Upper lobe of left lung (tissue), 6 donors: ENCODE measurements around the gene NOVA1. TPM values are rescaled to one million over a fixed set of nuclear protein-coding genes. Genes with fewer than 3 reads are reported as not detected.

ENCODE experiments used
- ATAC-seq, 2 donors: fragments of 200-7000 bp; cut with Tn5 transposase; one replicate each; pipeline ENCODE4 v1.9.1; 2022; ENCODE audit warnings: mild to moderate bottlenecking in 2 of 2, moderate library complexity in 2 of 2; ENCODE audit not compliant: low FRiP score in 2 of 2
- DNase-seq, 2 donors: peaks; one replicate each; pipeline ENCODE4 v3.0.0-alpha.2; 2019 to 2020
- H3K27ac ChIP-seq, 4 donors: fragments of 200-600 bp; sonication (generic); one replicate each; pipeline ENCODE4 v1.5.1; 2016 to 2019
- H3K27me3 ChIP-seq, 4 donors: fragments of 200-600 bp; sonication (generic); one replicate each; pipeline ENCODE4 v1.5.1; 2017 to 2019
- H3K36me3 ChIP-seq, 4 donors: fragments of 200-600 bp; sonication (generic); one replicate each; pipeline ENCODE4 v1.5.1; 2016 to 2019
- H3K4me1 ChIP-seq, 4 donors: fragments of 200-600 bp; sonication (generic); one replicate each; pipeline ENCODE4 v1.5.1; 2018 to 2019
- H3K4me3 ChIP-seq, 4 donors: fragments of 200-600 bp; sonication (generic); one replicate each; pipeline ENCODE4 v1.5.1; 2017 to 2019; ENCODE audit warnings: mild to moderate bottlenecking in 2 of 4, moderate library complexity in 1 of 4
- H3K9me3 ChIP-seq, 4 donors: fragments of 200-600 bp; sonication (generic); one replicate each; pipeline ENCODE4 v1.5.1; 2018 to 2019
- CTCF ChIP-seq, 6 experiments: fragments of 450-650 bp in 4 of 6; fragments of 200-600 bp in 2 of 6; sonication (generic) in 2 of 6; IDR thresholded peaks; one replicate each; pipeline ENCODE4 v1.5.1; 2016 to 2019; ENCODE audit warnings: antibody characterized with exemption in 6 of 6
- EP300 ChIP-seq, 4 donors: sonication (generic); formaldehyde crosslinking; IDR thresholded peaks; one replicate each; pipeline ENCODE4 v1.5.1; 2017; ENCODE audit warnings: antibody characterized with exemption in 4 of 4, control low read depth in 2 of 4
- POLR2A ChIP-seq, 4 donors: fragments of 450-650 bp; IDR thresholded peaks; one replicate each; pipeline ENCODE4 v1.5.1; 2016 to 2017; ENCODE audit warnings: antibody characterized with exemption in 4 of 4, mild to moderate bottlenecking in 2 of 4
- POLR2AphosphoS5 ChIP-seq, 2 donors: sonication (generic); formaldehyde crosslinking; IDR thresholded peaks; one replicate each; pipeline ENCODE4 v1.5.1; 2017; ENCODE audit warnings: antibody characterized with exemption in 2 of 2
- WGBS, 2 donors: methylation state at CpG; one replicate each; pipeline ENCODE4 v1.1.5; 2017 to 2018; 5-methylcytosine and 5-hydroxymethylcytosine counted together
- total RNA-seq, 6 donors: library from RNA; depleted of rRNA in 4 of 6; stranded (reverse); fragments of >200 nt in 4 of 6; gene quantifications; one replicate each; pipeline versions ENCODE4 v1.1.0 to v1.2.1, GENCODE V29; 2016 to 2021
- donor health status: DM: no; HTN: no; CAD: no; lungs with moderate emphysema.
- donor health status: DM: no; HTN: yes; CAD: no; lungs with severe emphysema.

Gene NOVA1
- total RNA-seq, 6 donors from 2014 or later, result 0.67 to 3.1 (median 2.0) TPM

- Histone ChIP-seq H3K4me1 (no peaks in the 10 kb centered on the region), H3K27me3 (no peaks in the 10 kb centered on the region), H3K36me3 (no peaks in the 10 kb centered on the region), H3K9me3 (no peaks in the 10 kb centered on the region), H3K27ac (no peak overlapping the region), H3K4me3 (no peak overlapping the region)
- TF ChIP-seq EP300 (IDR thresholded peaks at IDR 0.05) (no peak), CTCF (IDR thresholded peaks at IDR 0.05) (no peak), POLR2AphosphoS5 (IDR thresholded peaks at IDR 0.05) (no peak), POLR2A (IDR thresholded peaks at IDR 0.05) (no peak)
- 60 to 100% methylated on average over 1 of the region's 1 CpG for WGBS, 2 donors
- no peak for ATAC-seq
- no peak for DNase-seq
Observed at GRCh38 chr14:26414103-26414502, 183.7 kb downstream of the NOVA1 start.

- no peaks in the 10 kb centered on the region for H3K4me1 ChIP-seq
- WGBS, 2 donors, result 78 to 86% methylated on average over 3 of the region's 3 CpGs
- H3K27ac ChIP-seq, result no peak overlapping the region
- H3K36me3 ChIP-seq, result no peaks in the 10 kb centered on the region
- TF ChIP-seq POLR2AphosphoS5 (IDR thresholded peaks at IDR 0.05) (no peak), EP300 (IDR thresholded peaks at IDR 0.05) (no peak), CTCF (IDR thresholded peaks at IDR 0.05) (no peak), POLR2A (IDR thresholded peaks at IDR 0.05) (no peak)
- no peak overlapping the region for H3K4me3 ChIP-seq
- DNase-seq (no peak), ATAC-seq (no peak)
- no peaks in the 10 kb centered on the region for H3K27me3 ChIP-seq
- H3K9me3 ChIP-seq, result no peaks in the 10 kb centered on the region
Observed at GRCh38 chr14:26412421-26412820, 185.4 kb downstream of the NOVA1 start.

GRCh38 chr14:26410189-26410685 is 187.6 kb downstream of the NOVA1 start:
- H3K9me3 ChIP-seq, result no peaks in the 10 kb centered on the region
- no peak for DNase-seq
- no peaks in the 10 kb centered on the region for H3K36me3 ChIP-seq
- H3K4me3 ChIP-seq, result no peak overlapping the region
- TF ChIP-seq CTCF (IDR thresholded peaks at IDR 0.05) (no peak), EP300 (IDR thresholded peaks at IDR 0.05) (no peak), POLR2AphosphoS5 (IDR thresholded peaks at IDR 0.05) (no peak), POLR2A (IDR thresholded peaks at IDR 0.05) (no peak)
- H3K27me3 ChIP-seq, result no peaks in the 10 kb centered on the region
- H3K4me1 ChIP-seq, result no peaks in the 10 kb centered on the region
- ATAC-seq, result no peak
- no peak overlapping the region for H3K27ac ChIP-seq

- Histone ChIP-seq H3K36me3 (no peaks in the 10 kb centered on the region), H3K4me3 (no peak overlapping the region), H3K9me3 (no peaks in the 10 kb centered on the region), H3K4me1 (no peaks in the 10 kb centered on the region), H3K27me3 (no peaks in the 10 kb centered on the region), H3K27ac (no peak overlapping the region)
- ATAC-seq (no peak), DNase-seq (no peak)
- 82 to 83% methylated on average over 7 of the region's 7 CpGs for WGBS, 2 donors
- TF ChIP-seq POLR2A (IDR thresholded peaks at IDR 0.05) (no peak), EP300 (IDR thresholded peaks at IDR 0.05) (no peak), POLR2AphosphoS5 (IDR thresholded peaks at IDR 0.05) (no peak), CTCF (IDR thresholded peaks at IDR 0.05) (no peak)
Observed at GRCh38 chr14:26404927-26405326, 192.9 kb downstream of the NOVA1 start.

- no peak for DNase-seq
- Histone ChIP-seq H3K9me3 (no peaks in the 10 kb centered on the region), H3K4me1 (no peaks in the 10 kb centered on the region), H3K4me3 (no peak overlapping the region), H3K36me3 (no peaks in the 10 kb centered on the region), H3K27me3 (no peaks in the 10 kb centered on the region), H3K27ac (no peak overlapping the region)
- ATAC-seq, result no peak
- 46 to 53% methylated on average over 3 of the region's 3 CpGs for WGBS, 2 donors
- TF ChIP-seq EP300 (IDR thresholded peaks at IDR 0.05), result no peak
- no peak for TF ChIP-seq POLR2AphosphoS5 (IDR thresholded peaks at IDR 0.05)
- TF ChIP-seq POLR2A (IDR thresholded peaks at IDR 0.05), result no peak
- TF ChIP-seq CTCF (IDR thresholded peaks at IDR 0.05), result no peak
Observed at GRCh38 chr14:26403760-26404159, 194.1 kb downstream of the NOVA1 start.
